Measurements from ENCODE around the gene PTPRC.

PTPRC gene

DNA sequence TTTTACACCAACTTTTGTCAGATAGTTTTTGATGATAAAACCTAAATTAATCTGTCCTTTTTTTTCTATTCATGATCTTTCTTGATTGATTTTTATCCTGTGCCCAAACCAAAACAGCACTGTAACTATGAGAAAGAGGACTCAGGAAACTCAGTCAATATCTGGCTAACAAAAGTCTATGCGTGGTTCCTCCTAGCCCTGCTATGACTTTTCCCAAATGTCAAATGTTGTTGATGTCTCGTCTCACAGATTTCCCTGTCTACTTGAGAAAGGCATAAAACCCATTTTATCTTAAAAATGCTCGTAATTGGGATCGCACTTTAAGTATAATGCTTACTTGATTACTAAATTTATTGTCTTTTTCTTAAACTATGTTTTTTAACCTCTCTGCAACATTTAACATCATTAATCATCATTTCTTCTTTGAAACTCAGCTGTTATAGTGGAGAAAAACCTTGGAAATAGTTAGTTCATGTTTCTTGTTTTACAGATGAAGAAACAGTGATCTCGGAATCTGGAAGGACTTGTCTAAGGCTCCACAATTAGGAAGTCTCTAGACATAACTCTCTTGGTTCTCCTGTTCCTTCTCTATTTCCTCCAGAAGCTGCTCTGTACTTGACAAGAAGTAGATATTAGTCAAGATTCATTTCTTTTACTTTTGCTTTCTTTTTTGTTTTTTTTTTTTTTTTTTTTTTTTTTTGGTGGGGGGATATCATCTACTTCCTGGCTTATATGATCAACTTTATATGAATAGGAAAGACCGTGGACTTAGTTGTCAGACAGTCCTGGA is 26.2 kb upstream of the PTPRC start:
- H3K27ac Mint-ChIP-seq = peak overlapping the region; percentile 99
- peak overlapping the region; percentile 87 for H3K4me3 Mint-ChIP-seq
- peaks cover 15% of the 10 kb centered on the region for H3K9me3 Mint-ChIP-seq
- peaks cover 2% of the 10 kb centered on the region for H3K36me3 Mint-ChIP-seq
- peaks cover 85% of the 10 kb centered on the region for H3K4me1 Mint-ChIP-seq
- H3K27me3 Mint-ChIP-seq = no peaks in the 10 kb centered on the region

DNA sequence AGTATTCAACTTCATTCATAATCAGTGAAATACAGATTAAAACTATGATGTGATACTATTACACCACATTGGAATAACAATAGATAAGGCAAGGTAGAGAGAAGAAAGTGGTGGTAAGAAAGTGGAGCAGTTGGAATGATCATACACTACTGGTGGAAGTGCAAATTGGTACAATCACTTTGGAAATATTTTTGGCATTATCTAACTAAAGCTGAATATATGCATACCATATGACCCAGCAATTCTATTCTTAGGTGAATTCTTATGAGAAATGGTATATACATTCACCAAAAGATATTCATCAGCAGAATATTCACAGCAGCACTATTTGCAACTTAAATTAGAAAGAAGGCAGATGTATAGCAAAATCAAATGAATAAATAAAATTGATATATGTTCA is 21.4 kb upstream of the PTPRC start:
- H3K4me1 Mint-ChIP-seq = peaks cover 94% of the 10 kb centered on the region
- no peaks in the 10 kb centered on the region for H3K36me3 Mint-ChIP-seq
- no peak overlapping the region for H3K4me3 Mint-ChIP-seq
- peaks cover 15% of the 10 kb centered on the region for H3K9me3 Mint-ChIP-seq
- peak overlapping the region; percentile 52 for H3K27ac Mint-ChIP-seq
- H3K27me3 Mint-ChIP-seq = no peaks in the 10 kb centered on the region

DNA sequence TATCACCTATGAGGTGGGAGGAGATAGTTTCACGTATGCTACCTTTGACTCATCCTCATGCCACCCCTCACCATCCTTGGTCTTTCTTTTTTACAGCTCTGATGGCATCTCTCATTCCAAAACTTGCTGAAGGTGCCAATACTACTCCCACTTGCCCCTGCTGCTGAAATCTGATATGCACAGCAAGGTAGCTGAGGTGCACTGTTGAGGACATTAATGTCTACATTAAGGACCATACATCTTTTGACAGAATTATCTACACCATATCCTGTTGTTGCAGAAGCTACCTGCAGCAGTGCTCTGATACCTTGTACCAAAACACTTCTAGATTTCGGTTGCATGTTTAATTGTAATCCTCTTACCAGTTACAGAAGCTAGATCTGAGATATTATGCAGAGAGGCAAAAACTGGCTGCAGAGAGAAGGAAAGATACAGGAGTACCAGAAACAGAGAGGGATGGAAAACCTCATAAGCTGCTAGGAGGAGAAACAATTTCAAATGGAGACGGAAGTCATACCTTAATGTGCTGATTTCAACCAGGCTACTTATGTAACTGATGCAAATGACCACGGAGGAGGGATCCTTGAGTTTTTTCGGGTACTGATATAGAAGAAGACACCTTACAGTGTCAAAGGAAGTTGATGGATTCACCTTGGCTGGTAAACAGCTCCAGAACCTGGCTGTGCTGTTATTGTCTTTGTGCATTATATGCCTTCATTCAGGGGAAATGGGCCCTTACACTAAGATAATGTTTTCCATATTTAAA is 19.3 kb upstream of the PTPRC start:
- H3K36me3 Mint-ChIP-seq = no peaks in the 10 kb centered on the region
- H3K27ac Mint-ChIP-seq = peak overlapping the region; percentile 82
- H3K4me1 Mint-ChIP-seq = peaks cover 94% of the 10 kb centered on the region
- H3K4me3 Mint-ChIP-seq = peak overlapping the region; percentile 58
- H3K27me3 Mint-ChIP-seq = no peaks in the 10 kb centered on the region
- peaks cover 11% of the 10 kb centered on the region for H3K9me3 Mint-ChIP-seq

DNA sequence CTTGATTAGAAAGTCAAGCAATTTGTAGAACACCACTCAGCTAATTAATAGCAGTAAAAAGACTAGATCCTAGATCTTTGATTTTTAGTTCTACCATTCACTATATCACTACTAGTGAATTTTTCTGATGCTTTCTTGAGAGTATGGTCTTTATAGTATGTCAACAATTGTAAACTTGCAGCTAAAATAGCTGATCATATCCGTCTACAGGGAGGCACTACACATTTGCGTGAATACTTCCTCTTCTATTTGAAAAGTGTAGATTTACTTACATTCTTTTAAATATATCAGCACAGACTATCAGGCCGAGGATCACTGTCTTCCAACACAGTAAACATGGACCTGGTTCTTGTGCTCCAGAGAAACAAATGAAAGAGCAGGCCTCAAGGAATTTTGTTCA is 18.6 kb upstream of the PTPRC start:
- no peaks in the 10 kb centered on the region for H3K36me3 Mint-ChIP-seq
- H3K9me3 Mint-ChIP-seq = peaks cover 11% of the 10 kb centered on the region
- no peaks in the 10 kb centered on the region for H3K27me3 Mint-ChIP-seq
- peak overlapping the region; percentile 84 for H3K4me3 Mint-ChIP-seq
- H3K27ac Mint-ChIP-seq = peak overlapping the region; percentile 99
- peaks cover 96% of the 10 kb centered on the region for H3K4me1 Mint-ChIP-seq

DNA sequence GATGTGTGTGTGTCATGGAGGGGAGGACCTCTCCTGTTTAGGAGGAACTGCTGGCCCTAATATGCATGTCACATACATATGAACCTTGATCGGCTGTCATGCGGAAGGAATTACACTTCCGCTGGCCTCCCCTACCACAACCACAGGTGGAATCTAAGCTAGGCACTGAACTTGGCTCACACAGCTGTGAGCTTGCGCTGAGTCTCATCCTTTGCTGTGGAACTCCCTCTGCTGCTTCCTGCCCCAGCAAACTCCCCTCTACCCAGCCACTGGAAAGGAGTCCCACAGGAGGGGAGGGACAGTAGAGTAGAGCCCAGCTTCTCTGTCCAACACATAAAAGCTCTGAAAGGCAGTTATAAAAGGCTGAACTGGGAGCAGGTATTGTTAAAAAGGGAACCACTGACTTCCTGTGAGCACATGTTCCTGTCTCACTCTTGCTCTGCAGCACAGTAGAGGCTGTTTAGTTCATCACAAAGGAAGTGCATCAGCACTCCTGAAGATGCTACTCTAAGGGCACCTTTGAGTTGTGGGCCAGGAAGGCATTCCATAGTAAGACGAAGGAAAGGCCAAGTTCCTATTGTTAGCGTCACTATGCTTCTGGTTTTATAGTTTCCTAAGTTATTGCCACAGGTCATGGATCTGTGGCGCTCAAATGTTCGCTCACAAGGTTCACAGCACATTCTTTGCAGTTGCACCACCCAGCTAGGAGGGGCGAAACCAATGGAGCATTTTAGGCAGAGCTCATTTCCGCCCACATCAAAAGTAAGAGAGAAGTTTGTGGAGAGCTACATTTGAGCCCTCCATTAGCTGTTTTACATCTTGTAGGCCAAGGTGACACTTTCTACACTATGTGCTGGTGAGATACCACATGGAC is 17.7 kb upstream of the PTPRC start:
- H3K27me3 Mint-ChIP-seq = no peaks in the 10 kb centered on the region
- H3K27ac Mint-ChIP-seq = peak overlapping the region; percentile 99
- peaks cover 96% of the 10 kb centered on the region for H3K4me1 Mint-ChIP-seq
- H3K36me3 Mint-ChIP-seq = no peaks in the 10 kb centered on the region
- peak overlapping the region; percentile 84 for H3K4me3 Mint-ChIP-seq
- peaks cover 13% of the 10 kb centered on the region for H3K9me3 Mint-ChIP-seq

DNA sequence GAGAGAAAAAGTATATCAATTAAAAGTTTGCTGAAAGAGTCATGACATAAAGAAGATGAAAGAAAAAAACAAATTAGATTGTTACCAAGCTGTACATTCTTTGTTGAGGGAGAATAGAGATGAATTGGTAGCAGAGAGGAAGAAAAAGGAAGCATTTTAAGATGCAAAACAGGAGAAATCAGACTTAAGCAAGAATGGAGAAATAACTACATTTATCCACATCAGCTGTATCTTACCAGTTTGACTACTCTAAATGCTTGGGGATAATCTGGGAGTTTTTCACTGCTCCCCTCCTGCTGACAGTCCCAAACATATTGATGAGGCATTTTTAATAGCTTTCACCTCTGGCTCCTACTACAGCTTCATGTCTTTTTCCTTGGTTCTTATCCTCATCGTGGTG is 16.8 kb upstream of the PTPRC start:
- H3K36me3 Mint-ChIP-seq = peaks cover 2% of the 10 kb centered on the region
- peaks cover 21% of the 10 kb centered on the region for H3K9me3 Mint-ChIP-seq
- peak overlapping the region; percentile 84 for H3K4me3 Mint-ChIP-seq
- peak overlapping the region; percentile 99 for H3K27ac Mint-ChIP-seq
- H3K27me3 Mint-ChIP-seq = no peaks in the 10 kb centered on the region
- H3K4me1 Mint-ChIP-seq = peaks cover 97% of the 10 kb centered on the region

DNA sequence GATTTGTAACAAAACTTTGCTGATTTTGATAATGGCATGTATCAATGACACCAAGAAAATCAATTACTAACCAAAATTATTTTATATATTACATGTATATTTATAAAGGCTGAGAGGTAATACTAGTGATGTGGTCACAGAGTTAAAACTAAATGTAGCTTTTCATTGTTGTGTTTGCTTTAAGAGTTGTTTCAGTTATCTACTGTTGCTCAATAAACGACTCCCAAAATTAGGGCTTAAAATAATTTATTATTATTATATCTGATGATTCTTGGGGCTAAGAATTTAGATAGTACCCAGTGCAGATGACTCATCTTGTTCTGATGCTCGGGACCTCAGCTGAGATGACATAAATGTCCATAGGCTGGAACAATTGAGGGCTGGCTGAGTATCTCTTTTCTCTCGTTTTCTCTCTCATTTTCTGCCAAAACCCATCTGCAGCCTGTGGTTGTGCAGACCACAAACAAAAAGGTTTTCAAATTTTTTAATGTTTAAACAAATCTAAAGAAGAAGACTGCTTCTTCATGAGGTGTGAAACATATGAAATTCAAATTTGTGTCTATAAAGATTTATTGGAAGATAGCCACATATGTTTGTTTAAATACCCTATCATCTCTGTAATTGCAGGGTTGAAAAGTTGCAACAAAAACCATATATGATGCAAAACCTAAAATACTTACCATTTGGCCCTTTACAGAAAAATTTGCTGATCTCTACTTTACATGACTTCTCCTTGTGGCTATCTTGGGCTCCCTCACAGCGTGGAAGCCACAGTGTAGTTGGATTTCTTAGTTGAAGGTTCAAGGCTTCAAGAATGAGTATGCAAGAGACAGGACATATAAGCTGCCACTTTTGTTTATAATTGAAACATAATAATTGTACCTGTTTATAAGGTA is 14.8 kb upstream of the PTPRC start:
- peaks cover 19% of the 10 kb centered on the region for H3K9me3 Mint-ChIP-seq
- peaks cover 2% of the 10 kb centered on the region for H3K36me3 Mint-ChIP-seq
- H3K4me1 Mint-ChIP-seq = peaks cover 98% of the 10 kb centered on the region
- H3K27ac Mint-ChIP-seq = peak overlapping the region; percentile 94
- H3K4me3 Mint-ChIP-seq = peak overlapping the region; percentile 26
- H3K27me3 Mint-ChIP-seq = no peaks in the 10 kb centered on the region

DNA sequence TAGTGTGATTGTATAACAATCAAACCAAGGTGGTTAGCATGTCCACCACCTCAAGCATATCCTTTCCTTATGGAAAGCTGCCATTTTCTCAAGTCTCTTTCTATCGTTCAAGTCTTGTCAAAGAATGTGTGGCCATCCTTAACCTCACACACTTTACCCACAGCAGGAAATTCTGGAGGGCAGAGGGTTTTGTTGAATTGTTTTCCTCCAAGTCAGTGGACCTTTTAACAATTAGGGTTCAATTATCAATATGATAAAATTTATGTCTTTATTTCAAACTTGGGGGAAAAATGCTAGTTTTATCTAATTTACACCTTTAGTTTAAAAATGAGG is 14.2 kb upstream of the PTPRC start:
- H3K27ac Mint-ChIP-seq = peak overlapping the region; percentile 94
- no peak overlapping the region for H3K4me3 Mint-ChIP-seq
- H3K27me3 Mint-ChIP-seq = no peaks in the 10 kb centered on the region
- H3K36me3 Mint-ChIP-seq = peaks cover 2% of the 10 kb centered on the region
- H3K4me1 Mint-ChIP-seq = peaks cover 98% of the 10 kb centered on the region
- H3K9me3 Mint-ChIP-seq = peaks cover 21% of the 10 kb centered on the region

DNA sequence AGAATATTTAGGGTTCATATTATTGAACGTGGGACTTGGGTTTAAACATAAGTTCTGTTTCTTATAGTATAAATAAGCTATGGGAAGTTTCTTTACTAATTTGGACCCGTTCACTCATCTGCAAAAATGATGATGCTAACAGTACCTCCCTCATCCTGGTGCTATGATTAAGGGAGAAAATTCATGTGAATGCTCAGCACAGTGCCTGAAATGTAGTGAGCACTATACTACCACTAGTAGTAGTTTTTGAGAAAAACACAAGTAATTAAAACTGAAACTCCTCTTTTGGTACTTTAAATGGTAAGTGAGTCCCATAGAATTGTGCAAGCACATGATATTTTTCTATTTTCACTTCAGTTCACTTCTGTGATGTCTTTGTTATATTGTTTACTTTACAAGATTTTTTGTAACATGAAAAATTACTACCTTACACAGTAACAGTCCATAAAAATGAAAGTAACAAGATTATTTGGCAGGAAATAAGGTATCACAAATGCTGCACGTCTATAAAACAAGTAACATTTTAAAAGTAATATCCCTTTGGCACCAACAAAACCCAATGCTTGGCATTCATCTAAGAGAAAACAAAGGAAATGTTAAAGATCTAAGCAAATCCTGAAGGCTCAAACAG is 11.3 kb upstream of the PTPRC start:
- peaks cover 95% of the 10 kb centered on the region for H3K4me1 Mint-ChIP-seq
- peaks cover 2% of the 10 kb centered on the region for H3K36me3 Mint-ChIP-seq
- H3K9me3 Mint-ChIP-seq = peaks cover 21% of the 10 kb centered on the region
- no peaks in the 10 kb centered on the region for H3K27me3 Mint-ChIP-seq
- H3K4me3 Mint-ChIP-seq = peak overlapping the region; percentile 27
- H3K27ac Mint-ChIP-seq = peak overlapping the region; percentile 94

DNA sequence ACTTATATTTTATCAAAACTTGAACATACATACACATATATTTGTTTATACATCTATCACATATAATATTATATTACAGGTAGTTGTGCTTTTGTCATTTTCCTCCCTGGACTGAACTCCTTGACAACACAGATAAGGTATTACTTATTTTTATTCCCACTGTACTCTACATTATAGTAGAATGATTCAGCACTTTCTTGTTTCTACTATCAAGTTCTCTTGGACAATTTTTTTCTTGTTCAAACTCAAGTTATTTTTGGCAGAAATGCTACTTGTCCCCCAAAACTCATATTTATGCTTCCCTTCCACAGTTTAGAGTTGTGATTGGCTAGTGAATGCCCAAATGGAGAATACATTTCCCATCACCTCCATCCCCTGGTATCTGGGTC is 10.8 kb upstream of the PTPRC start:
- Mint-ChIP-seq H3K27ac (peak overlapping the region; percentile 94), H3K9me3 (peaks cover 21% of the 10 kb centered on the region), H3K4me3 (peak overlapping the region; percentile 27)

DNA sequence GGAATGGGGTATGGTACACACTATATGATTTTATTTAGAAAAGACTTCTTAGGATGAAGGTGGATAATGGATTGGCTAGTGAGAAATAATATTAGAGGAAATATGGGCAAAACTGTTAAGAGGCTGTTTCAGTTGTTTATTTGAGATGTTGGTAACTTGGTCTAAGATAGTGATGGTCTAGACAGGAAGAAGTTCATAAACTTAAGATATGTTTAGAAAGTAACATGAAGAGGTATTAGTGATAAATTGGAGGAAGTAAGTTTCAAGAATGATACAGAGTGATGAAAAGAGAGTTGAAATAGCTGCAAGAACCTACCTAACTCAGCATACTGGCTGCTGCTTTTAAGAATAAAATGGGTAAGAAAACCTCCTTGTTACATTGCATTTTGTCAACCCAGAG is 9.2 kb upstream of the PTPRC start:
- no peak overlapping the region for H3K4me3 Mint-ChIP-seq
- peaks cover 8% of the 10 kb centered on the region for H3K36me3 Mint-ChIP-seq
- H3K27ac Mint-ChIP-seq = peak overlapping the region; percentile 94
- H3K9me3 Mint-ChIP-seq = peaks cover 34% of the 10 kb centered on the region
- H3K27me3 Mint-ChIP-seq = no peaks in the 10 kb centered on the region
- peaks cover 97% of the 10 kb centered on the region for H3K4me1 Mint-ChIP-seq

More for the DNA sequence above, 10.8 kb upstream of the PTPRC start:
- Mint-ChIP-seq H3K4me1 (peaks cover 94% of the 10 kb centered on the region), H3K36me3 (peaks cover 2% of the 10 kb centered on the region), H3K27me3 (no peaks in the 10 kb centered on the region)

DNA sequence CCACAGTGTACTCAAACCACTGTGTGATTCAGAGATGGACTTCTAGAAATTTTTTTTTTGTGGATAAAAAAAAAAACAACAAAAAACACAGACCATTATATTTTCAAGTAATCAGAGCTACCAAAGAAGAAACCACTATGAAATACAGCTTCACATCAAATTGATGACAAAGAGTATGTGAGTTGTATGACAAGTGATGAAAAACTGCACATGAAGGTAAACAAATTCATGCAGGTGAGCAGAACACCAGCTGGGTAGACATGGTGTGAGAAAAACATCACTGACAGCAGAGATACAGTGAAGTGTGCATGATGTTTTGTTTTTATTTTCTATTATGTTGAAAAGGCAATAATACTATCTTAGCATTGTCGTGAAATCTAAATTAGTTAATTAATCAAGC is 8.0 kb upstream of the PTPRC start:
- no peak overlapping the region for H3K4me3 Mint-ChIP-seq
- H3K36me3 Mint-ChIP-seq = peaks cover 8% of the 10 kb centered on the region
- no peaks in the 10 kb centered on the region for H3K27me3 Mint-ChIP-seq
- peak overlapping the region; percentile 83 for H3K27ac Mint-ChIP-seq
- H3K4me1 Mint-ChIP-seq = peaks cover 94% of the 10 kb centered on the region
- peaks cover 35% of the 10 kb centered on the region for H3K9me3 Mint-ChIP-seq

DNA sequence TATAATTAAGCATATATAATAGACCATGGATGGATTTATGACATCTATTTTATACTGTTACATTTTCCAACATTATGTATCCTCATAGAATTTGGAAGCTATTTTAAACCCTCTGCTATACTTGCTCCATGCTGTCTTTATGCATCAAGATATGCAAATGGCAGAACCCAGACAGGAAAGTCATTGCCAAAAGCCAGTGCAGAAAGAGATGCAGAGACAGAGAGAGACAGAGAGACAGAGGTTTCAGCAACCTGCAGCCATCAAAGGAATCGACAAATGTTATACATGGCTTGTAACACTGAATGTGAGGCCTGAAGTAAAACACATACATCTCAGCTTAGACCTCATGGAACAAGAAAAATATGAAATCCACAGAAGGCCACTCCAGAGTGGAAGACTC is 7.5 kb upstream of the PTPRC start:
- Mint-ChIP-seq H3K27ac (peak overlapping the region; percentile 83), H3K4me1 (peaks cover 94% of the 10 kb centered on the region), H3K36me3 (peaks cover 8% of the 10 kb centered on the region), H3K27me3 (no peaks in the 10 kb centered on the region), H3K9me3 (peaks cover 32% of the 10 kb centered on the region), H3K4me3 (no peak overlapping the region)

DNA sequence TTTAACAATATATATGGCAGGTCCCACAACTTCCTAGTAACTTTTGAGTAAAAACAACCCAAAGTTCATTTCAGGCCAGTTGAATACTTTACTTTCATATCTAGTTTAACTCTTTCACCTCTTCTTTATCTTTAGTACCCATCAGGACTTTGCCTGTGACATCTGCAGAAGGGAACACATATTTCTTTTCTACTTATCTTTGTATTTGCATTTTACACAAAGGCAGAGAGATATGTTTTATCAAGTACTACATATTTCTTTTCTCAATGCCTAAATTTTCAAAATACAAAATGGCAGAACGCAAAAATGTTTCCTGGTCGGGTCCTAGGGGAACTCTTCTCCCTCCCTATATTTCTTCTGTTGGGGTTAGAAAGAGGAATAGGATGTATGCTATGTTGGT is 6.8 kb upstream of the PTPRC start:
- H3K4me1 Mint-ChIP-seq = peaks cover 94% of the 10 kb centered on the region
- peaks cover 6% of the 10 kb centered on the region for H3K36me3 Mint-ChIP-seq
- no peaks in the 10 kb centered on the region for H3K27me3 Mint-ChIP-seq
- peak overlapping the region; percentile 83 for H3K27ac Mint-ChIP-seq
- H3K9me3 Mint-ChIP-seq = peaks cover 25% of the 10 kb centered on the region
- peak overlapping the region; percentile 21 for H3K4me3 Mint-ChIP-seq

All from activated naive CD4-positive, alpha-beta T cell treated with anti-CD3 and anti-CD28 coated beads, Interleukin-2, amount 50 U/mL, for 24 hours (primary cell).